Lower leg skin (tissue), 3 donors: ENCODE results near the gene WWOX.

ENCODE experiments used
- POLR2A ChIP-seq, 2 donors: fragments of 450-650 bp; IDR thresholded peaks; one replicate each; pipeline ENCODE4 v1.6.1; 2016 to 2017; ENCODE audit warnings: antibody characterized with exemption in 2 of 2, mild to moderate bottlenecking in 1 of 2, moderate library complexity in 1 of 2
- TF ChIP-seq, protein P1 (sequence below), 3 donors: fragments of 450-650 bp; IDR thresholded peaks; one replicate each; pipeline ENCODE4 v1.5.1; 2016; ENCODE audit warnings: antibody characterized with exemption in 3 of 3, mild to moderate bottlenecking in 3 of 3, moderate library complexity in 2 of 3

DNA sequence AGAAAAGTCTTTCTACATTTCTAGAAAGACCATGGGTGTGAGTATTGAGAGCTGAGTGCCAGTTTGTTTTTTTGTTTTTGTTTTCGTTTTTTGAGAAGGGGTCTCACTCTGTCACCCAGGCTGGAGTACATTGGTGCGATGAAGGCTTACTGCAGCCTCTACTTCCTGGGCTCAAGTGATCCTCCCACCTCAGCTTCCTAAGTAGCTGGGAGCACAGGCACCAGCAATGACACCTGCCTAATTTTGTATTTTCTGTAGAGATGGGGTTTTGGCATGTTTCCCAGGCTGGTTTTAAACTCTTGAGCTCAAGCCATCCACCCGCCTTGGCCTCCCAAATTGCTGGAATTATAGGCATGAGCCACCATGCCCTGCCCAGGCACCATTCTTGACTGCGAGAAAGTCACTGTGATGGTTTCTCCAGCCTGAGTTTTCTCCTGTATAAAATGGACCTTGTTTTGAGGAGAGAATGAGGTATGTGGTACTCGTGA is 827.3 kb downstream of the WWOX start:
- TF ChIP-seq, protein P1, sequence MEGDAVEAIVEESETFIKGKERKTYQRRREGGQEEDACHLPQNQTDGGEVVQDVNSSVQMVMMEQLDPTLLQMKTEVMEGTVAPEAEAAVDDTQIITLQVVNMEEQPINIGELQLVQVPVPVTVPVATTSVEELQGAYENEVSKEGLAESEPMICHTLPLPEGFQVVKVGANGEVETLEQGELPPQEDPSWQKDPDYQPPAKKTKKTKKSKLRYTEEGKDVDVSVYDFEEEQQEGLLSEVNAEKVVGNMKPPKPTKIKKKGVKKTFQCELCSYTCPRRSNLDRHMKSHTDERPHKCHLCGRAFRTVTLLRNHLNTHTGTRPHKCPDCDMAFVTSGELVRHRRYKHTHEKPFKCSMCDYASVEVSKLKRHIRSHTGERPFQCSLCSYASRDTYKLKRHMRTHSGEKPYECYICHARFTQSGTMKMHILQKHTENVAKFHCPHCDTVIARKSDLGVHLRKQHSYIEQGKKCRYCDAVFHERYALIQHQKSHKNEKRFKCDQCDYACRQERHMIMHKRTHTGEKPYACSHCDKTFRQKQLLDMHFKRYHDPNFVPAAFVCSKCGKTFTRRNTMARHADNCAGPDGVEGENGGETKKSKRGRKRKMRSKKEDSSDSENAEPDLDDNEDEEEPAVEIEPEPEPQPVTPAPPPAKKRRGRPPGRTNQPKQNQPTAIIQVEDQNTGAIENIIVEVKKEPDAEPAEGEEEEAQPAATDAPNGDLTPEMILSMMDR (IDR thresholded peaks at IDR 0.05) = no peak
- TF ChIP-seq POLR2A (IDR thresholded peaks at IDR 0.05) = no peak
